GM19023 (cell line): ENCODE measurements around the gene SCAP.
A peak's percentile ranks its signal among the peaks of the same experiment; 100 is the strongest.

Source experiments
- ATAC-seq: cut with Tn5 transposase; IDR thresholded peaks from one replicate; pipeline ENCODE4 v1.9.1; 2021; ENCODE audit warnings: mild to moderate bottlenecking, moderate library complexity; ENCODE audit not compliant: unreplicated experiment

The SCAP gene

DNA sequence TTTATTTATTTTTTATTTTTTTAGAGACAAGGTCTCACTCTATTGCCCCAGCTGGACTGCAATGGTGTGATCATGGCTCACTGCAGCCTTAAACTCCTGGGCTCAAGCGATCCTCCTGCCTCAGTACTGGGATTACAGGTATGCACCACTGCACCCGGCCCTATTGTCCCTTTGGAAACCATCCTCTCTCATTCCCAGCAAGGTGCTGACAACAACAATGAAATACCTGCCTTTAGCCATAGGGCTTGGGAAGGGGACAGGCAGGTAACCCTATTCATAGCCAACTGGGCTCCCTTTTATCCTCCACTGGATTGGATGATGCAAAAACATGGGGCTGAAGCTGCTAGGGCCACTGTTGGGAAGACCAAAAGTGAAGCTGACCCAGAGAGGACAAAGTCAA, 43.1 kb downstream of the SCAP start:
- ATAC-seq, result no peak

DNA sequence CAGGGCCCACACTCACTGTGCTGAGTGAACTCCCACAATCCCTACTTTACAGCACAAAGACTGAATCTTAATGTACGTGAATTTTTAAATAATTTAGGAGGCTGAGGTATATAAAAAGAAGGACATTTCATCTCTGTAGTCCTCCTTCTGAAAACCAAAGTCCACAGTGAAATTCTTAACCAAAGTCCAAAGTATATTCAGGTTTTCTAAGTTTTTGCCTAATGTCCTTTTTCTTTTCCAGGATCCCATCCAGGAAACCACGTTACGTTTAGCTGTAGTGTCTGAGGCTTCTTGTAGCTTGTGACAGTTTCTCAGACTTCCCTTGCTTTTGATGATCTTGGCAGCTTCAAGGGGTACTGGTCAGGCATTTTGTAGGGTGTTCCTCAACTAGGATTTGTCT, 44.5 kb downstream of the SCAP start:
- no peak for ATAC-seq

DNA sequence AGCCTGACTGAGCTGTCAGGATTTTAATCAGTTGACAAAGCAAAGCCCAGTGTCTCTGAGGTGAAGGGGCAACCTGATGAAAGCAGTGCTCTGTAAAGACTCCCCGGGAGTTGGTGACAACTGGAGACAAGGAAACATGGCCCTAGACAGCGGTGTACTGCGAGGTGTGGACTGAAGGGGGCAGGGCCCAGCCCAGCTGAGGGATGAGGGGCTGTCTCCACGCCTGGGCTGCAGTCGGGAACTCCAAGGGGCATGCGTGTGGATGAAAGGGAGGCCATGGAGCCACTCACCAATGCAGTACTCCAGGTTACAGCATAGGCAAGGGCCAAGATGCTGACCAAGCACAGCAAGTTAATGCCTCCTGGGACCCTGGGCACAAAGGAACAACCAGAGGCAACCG, 45.1 kb downstream of the SCAP start:
- ATAC-seq, result no peak

DNA sequence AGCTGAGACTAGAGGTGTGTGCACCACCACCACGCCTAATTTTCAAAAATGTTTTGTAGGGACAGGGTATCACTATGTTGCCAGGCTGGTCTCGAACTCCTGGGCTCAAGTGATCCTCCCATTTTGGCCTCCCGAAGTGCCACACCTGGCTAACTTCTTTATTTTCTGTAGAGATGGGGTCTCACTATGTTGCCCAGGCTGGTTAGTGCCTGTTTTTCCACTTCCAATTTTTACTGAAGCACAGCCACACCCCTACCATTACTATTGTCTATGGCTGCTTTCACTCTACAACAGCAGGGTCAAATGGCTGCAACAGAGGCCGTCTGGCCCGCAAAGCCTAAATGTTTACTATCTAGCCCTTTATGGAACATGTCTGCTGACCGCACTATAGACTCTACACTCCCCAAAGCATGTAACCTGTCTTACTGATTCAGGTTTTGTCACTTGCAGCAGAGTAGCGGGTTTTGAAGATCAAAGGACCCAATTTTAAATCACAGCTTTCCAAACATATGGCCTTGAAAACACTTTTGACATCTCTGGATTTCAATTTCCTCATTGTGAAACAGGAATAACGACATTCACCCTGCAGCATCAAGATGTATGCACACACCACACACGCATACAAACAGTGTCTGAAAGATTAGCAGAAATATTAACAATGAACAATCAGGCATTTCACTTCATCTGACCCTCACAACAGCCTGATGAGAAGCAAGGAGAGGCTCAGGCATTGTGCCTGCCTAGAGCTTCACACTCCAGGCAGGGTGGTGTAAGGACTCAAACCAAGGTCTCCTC, 46.1 kb downstream of the SCAP start:
- no peak for ATAC-seq

DNA sequence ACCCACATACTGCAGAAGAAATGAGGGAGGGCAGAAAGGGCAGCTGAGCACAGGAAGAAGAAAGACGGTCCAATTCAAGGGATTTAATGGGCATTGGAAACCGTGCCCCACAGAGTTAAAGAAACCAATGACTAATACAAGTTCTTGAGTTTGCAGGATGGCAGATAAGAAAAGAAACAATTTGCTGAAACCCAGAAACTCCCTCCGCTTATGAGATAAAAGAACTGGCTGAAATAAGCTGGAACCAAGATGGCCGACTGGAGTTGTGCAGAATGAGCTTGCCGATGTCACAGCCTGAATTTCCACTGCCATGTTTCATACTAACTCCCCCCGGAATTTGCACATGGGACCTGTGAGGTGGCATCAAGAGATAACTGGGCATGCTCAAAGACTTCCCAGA, 47.1 kb downstream of the SCAP start:
- ATAC-seq, result no peak

DNA sequence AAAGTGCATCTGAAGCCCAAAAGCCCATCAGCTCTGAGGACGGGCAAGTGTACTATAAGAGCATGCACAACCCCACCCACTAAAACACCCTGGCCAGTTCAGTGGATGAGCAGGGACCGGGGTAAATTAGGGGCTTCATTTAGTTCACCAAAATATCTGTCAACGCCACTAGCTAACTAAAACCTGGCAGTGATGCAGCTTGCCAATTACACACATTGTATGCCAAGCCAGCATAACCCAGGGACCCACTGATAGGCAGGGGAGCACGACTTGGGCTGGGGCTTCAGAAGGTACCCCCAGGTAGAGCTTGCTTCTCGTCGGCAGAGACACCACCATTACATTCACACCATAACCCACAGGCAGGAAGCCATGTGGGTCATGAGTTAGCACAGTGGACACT, 47.9 kb downstream of the SCAP start:
- ATAC-seq, result no peak

DNA sequence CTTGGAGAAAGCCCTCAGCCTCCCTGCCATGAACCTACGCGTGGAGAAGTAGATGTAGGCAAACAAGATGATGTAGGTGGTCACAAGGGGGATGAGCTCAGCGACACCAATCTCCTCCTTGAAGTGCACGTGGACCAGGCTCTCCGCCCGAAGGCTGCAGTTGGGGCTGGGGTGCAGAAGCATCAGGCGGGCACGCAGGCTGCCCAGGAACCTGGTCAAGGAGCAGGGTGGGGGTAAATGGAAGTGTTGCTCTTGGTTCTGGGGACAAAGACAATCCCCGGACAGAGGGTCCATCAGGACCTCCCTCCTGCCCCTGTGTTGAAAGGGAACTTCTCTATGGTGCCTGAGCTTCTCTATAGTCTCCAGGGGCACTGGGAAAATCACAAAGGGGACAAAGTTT, 49.8 kb downstream of the SCAP start:
- no peak for ATAC-seq

DNA sequence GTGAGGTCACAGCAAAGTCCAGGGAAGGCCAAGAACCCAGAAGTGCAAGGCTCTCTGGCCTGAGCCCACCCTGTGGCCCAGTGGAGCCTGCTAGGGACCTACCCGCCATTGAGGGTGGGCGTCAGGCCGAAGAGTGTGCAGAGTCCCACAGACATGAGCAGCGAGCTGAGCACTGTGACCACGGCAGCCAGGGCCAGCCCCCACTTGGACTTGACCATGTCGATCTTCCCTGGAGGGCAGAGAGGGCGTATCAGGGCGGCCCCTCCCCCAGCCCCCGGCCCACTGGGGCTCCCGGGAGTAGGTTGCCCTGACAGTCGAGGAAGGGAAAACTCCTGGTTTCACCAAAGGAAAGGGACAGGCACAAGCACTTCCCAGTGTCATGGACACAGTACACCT, 50.4 kb downstream of the SCAP start:
- no peak for ATAC-seq

DNA sequence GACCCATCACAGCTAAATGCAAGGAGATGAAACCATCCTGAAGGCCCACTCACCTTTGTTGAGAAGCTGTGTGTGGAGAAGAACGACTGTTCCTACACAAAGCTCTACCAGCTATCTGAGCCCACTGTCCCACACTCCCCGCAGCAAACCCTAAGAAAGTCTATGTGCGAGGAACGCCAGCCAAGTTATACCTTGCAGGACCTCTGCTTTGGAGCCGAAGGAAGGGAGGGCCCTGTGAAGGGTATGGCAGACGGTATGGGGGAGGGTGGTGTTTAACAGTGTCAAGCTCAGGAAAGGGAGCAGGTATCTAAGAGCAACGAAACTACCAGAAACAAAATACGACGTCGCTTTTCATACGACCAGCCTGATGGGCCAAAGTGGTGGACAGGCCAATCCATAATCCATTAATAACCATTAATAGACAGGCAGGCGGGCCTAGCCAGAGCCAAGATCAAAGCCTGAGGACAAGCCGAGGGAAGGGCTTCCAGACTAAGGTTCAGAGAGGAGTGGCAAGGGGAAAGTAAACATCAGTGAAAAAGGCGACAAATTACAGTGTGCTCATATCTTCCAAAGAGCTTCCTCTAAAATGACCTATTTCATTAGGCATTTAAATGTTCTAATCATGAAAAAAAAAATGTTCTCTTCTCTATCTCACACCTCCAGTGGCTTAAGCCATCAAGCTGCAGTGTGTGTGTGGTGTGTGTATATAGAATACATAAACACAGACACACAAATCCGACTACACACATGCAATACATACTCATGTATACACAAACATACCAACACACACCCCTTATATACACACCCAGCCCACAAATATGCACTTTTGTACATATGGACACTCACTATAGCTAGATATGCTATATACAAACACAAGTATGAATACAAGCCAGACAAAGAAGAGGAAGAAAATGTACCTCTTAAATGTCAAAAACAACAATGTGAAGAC, 51.0 kb downstream of the SCAP start:
- ATAC-seq, result no peak

DNA sequence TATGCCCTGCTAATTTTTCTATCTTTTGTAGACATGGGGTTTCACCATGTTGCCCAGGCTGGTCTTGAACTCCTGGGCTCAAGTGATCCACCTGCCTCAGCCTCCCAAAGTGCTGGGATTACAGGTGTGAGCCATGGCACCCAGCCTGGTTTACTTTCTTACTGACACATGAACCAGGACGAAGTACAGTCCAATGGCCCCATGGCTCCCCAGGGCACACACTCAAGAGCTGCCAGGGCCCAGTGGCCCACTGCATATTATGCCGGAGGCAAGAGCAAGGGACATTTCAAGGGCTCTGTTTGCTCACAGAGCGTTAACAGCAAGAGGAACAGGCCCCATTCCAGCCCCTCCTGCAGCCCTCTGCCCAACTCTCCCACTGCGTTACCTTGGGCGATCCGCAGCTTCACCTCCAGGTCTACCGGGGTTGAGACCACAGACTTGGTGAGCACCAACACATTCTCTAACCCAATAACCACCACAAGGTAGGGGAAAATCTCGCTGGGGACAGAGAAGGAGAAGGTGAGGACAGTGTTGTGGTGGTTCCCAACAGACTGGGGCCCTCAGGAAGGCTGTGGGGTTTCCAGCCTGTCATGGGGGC, 52.1 kb downstream of the SCAP start:
- ATAC-seq, result no peak

DNA sequence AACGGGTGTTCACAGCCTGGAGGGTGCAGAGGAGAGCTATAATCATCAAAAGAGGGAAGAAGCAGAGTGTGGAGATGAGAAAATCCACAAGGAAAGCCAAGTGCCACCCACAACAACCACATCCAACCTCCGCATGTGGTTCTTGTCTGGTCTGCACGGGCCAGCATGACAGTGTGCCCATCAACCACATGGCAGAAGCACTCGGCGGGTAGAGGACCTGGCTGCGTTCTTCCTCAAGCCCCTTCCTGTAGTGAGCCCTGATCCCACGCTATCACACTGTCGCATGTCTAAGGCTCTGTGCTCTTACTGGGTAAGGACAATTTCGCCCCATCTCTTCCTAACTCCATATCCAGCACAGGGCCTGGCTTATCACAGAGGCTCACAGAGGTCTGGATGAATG, 53.0 kb downstream of the SCAP start:
- no peak for ATAC-seq

DNA sequence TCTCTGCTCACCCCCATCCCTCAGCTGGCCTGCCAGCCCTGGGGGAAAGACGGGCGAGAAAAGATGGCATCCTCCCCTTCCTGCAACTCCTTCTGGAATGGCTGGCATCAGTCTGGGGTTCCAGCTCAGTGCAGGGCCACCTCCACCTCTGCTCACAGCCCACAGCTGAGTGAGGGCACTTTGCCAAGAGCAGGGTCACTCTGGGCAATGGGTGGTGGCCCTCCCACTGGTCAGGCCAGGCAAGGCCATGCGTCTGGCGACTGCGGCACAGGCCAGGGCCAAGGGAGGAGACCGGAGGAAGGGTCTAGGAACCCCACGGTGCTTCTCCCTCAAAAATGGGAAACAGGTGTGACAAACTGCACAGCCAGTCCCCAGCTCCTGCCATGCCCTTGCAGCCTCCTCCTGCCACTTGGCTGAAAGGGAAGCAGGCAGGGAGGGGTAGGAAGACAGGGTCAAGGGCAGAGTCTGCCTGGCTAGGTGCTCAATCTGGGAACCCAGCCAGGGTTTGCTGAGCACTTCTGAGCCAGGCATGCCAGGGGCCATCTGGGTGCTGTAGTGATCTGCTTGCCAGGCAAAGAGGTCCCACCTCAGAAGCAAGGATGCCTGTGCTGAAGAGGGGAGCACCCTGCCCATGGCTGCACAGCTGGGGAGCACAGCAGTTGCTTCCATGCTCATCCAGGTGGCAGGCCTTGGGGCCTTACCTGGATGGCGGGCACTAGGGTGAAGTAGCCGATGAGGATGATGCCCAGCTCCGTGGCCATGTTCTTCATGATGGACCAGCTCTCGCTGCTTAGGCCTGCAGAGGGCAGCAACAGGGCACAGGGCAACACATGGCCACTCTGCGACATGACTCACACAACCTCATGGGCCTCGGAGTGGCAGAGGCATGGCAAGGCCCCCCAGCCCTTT, 53.7 kb downstream of the SCAP start:
- no peak for ATAC-seq

DNA sequence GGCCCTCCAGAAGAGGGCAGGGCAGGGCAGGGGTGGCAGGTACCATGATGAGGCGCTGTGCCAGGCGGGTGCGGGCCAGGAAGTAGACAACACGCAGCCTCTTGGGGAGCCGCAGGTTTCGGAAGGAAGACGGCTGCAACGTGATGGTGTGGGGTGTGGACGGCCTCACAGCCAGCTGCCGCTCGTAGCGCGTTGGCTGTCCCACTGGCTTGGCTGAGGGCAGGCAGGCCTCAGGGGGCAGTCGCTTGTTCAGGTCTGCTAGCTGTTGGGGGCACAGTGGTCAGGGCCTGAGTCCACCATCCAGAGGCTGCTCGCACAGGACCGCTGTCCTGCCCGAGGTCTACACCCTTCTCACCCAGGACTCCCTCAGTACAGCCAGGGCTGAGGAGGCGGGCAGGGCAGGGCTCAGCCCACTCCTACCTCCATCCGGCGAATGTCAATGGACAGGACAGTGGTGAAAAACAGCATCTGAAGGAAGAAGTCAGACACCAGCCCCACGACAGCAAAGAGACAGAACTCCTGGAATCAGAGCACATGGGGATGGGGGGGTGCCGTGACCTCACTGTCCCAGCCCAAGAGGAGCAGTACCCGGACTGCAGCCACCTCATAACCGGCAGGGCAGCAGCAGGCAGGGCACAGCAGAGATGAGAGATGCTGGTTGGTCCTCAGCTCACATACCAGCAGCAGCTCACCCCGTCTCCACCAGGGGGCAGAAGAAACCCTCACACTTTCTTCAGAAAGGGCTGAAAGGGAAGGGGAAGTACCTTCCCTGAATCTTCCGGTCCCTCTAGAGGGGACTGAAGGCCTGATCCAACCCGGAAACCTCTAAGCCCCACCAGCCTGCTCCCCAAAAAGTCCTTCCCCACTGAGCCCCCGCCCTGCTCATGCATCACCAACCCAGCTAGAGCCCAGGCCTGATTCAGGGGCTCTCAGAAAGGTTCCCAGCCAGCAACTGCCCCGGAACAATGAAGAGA, 54.9 kb downstream of the SCAP start:
- ATAC-seq, result peak; percentile 75

DNA sequence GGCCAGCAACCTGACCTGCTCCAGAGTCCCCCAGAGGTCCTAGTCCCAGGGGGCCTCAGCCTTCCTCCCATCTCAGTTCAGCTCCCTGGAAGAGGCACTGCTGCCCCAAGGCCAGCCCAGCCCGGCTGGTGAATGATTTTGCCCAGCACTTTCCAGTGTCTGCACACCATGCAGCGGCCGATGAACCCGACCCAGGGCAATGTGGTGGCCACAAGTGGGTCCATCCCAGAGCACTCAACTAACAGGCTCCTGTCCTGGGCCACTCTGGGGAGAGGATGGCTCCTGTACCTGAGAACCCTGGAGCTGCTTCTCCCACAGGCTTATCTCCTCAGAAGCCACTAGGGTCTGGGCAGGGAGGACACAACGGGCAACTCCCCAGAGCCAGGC, 55.7 kb downstream of the SCAP start:
- ATAC-seq, result no peak

DNA sequence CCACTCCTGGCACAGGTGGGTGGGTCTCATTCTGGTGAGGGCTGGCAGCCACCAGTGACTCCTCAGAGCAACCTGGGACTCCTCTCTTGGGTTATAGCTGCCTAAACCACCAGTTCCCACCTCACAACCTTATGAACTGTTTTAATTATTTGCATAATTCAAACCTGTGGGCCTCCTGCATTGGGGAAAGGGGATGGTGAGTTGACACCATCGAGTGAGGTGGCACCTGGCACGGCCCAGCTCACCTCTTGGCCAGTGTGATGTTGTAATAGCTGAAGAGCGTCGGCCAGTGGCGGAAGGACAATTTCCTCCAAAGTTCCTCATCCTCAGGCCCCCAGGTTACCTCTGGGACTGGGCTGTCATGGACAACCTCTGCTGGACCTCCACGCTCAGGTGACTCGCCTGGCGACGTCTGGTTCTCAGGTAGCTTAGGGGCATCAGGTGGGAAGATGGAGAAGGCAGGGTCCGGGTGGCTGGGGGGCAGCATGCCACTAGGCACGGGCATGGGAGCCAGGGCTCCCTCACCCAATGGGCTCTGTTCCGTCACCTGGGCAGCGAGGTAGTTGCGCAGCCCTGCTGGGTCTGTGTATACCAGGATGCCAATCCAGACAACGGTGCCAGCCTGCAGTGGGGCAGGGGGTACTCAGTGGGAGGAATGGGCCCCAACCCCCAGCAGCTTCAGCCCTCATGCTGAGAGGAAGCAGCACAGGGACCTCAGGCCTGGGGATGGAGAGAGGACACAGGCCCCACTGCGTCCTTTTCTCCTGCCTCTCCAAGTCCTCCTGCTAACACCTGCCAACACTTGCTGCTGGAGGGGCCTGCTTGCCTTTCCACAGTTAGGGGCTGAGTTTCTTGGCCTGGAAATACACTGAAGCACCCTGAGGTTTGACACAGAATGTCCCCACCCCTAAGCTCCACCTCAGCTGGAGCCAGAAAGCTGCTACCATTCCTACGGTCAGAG, 56.4 kb downstream of the SCAP start:
- no peak for ATAC-seq

DNA sequence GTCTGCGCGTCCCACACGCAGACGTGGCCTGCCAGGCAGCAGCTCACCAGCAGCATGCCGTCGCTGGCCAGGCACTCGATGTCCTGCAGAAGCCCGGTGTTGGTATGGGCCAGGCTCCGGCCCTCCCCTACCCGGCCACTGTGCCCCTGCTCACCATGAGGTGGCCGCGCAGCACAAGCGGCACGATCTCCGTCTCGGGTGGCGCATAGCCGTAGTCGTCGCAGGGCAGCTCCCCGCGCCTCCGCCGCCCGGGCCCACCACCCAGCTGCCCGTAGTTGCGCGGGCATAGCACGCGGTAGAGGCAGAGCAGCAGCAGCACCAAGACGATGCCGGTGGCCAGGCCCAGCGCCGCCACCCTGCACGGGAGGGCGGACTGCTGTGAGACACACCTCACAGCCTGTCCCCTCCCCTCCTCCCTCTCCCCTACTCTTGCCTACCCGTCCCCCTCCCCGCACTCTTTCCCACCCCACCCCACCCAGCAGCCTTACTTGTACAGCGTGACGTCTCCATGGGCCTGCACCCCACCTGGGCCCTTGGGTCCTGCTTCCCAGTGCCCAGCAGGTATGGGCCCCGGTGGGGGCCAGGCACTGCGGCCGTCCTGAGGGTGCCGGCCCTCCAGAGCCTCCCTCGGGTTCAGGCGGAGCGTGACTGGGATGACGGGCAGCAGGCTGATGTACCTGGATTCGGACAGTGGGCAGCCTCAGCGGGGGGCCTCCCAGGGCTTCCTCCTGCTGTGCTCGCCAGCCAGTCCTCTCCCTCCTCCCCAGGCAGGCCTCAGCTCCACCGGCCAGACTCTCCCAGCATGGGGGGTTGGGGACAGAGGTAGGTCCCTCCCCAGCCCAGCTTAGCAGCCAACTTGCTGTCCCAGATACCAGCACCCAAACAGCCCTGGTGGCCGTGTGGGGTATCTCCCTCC, 57.3 kb downstream of the SCAP start:
- ATAC-seq, result no peak

DNA sequence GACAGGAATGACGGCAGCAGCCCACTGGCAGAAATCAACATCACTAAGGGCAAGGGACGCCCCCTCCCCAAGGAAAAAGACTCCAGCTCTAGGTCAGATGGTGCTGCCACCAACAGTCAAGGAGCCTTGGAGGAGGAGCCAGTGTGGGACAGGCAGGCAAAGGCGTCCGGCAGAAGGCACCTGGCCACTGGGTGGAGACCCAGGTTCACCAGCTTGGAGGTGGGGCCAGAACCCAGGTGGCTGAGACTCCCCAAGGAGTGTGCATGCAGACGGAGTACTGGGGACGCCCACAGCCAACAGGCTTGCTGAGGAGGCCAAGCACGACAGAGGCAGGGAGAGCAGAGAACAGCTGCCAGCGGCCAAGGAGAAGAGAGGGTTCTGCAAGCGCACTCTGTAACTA, 59.7 kb downstream of the SCAP start:
- ATAC-seq, result no peak
